Colonic mucosa (tissue), 4 donors: ENCODE results near the gene CERS5. TPM values are rescaled to one million over a fixed set of nuclear protein-coding genes. Genes with fewer than 3 reads are reported as not detected.

Experiments
- DNase-seq: peaks from one replicate; pipeline ENCODE4 v3.0.0-alpha.2; 2020
- H3K27ac ChIP-seq: fragments of 200-600 bp; one replicate; pipeline ENCODE4 v1.8.0; 2021
- H3K27me3 ChIP-seq: fragments of 200-600 bp; one replicate; pipeline ENCODE4 v1.8.0; 2021
- H3K36me3 ChIP-seq: fragments of 200-600 bp; one replicate; pipeline ENCODE4 v1.8.0; 2021
- H3K4me1 ChIP-seq: fragments of 200-600 bp; one replicate; pipeline ENCODE4 v1.8.0; 2021; ENCODE audit warnings: mild to moderate bottlenecking
- H3K4me3 ChIP-seq: fragments of 200-600 bp; one replicate; pipeline ENCODE4 v1.8.0; 2021
- H3K9ac ChIP-seq, 2 donors: one replicate each; pipeline ENCODE4 v1.7.0; 2013; ENCODE audit warnings: control low read depth in 2 of 2, low read depth in 2 of 2, low read length in 2 of 2
- H3K9me3 ChIP-seq: fragments of 200-600 bp; one replicate; pipeline ENCODE4 v1.8.0; 2021
- intact Hi-C: fragments of 100-400 bp; cut with DNase I; formaldehyde crosslinking; loops from one replicate; pipeline ENCODE4 v1.14.1; 2022
- total RNA-seq, 2 donors: library from RNA; stranded (reverse); fragmentation: NEBNext Ultra II Directional in 1 of 2; extraction: Animal tissue kit (Norgen Biotek cat#: 25700) in 1 of 2; gene quantifications; one replicate each; pipeline ENCODE4 v1.2.1, GENCODE V29; 2021
- TF ChIP-seq, protein P1 (sequence below): fragments of 200-600 bp; IDR thresholded peaks from one replicate; pipeline ENCODE4 v1.8.0; 2022; ENCODE audit warnings: antibody characterized with exemption, mild to moderate bottlenecking
- donor health status: healthy.
- donor health status: DM: no; HTN: no; CAD: no.
- donor health status: DM: no; HTN: no; CAD: no.

Gene CERS5
- total RNA-seq, 2 donors from 2014 or later, result 17.6 to 19.4 TPM

- TF ChIP-seq, protein P1, sequence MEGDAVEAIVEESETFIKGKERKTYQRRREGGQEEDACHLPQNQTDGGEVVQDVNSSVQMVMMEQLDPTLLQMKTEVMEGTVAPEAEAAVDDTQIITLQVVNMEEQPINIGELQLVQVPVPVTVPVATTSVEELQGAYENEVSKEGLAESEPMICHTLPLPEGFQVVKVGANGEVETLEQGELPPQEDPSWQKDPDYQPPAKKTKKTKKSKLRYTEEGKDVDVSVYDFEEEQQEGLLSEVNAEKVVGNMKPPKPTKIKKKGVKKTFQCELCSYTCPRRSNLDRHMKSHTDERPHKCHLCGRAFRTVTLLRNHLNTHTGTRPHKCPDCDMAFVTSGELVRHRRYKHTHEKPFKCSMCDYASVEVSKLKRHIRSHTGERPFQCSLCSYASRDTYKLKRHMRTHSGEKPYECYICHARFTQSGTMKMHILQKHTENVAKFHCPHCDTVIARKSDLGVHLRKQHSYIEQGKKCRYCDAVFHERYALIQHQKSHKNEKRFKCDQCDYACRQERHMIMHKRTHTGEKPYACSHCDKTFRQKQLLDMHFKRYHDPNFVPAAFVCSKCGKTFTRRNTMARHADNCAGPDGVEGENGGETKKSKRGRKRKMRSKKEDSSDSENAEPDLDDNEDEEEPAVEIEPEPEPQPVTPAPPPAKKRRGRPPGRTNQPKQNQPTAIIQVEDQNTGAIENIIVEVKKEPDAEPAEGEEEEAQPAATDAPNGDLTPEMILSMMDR, result no peak
- Histone ChIP-seq H3K9me3 (no peaks in the 10 kb centered on the region), H3K4me1 (no peaks in the 10 kb centered on the region), H3K4me3 (no peak overlapping the region), H3K27me3 (no peaks in the 10 kb centered on the region), H3K36me3 (peaks cover 11% of the 10 kb centered on the region), H3K9ac (no peak overlapping the region), H3K27ac (no peak overlapping the region)
- DNase-seq, result no peak
- intact Hi-C loops, result no loop called here
These were observed 66.6 kb downstream of the CERS5 start for GRCh38 chr12:50100561-50100960.

DNA sequence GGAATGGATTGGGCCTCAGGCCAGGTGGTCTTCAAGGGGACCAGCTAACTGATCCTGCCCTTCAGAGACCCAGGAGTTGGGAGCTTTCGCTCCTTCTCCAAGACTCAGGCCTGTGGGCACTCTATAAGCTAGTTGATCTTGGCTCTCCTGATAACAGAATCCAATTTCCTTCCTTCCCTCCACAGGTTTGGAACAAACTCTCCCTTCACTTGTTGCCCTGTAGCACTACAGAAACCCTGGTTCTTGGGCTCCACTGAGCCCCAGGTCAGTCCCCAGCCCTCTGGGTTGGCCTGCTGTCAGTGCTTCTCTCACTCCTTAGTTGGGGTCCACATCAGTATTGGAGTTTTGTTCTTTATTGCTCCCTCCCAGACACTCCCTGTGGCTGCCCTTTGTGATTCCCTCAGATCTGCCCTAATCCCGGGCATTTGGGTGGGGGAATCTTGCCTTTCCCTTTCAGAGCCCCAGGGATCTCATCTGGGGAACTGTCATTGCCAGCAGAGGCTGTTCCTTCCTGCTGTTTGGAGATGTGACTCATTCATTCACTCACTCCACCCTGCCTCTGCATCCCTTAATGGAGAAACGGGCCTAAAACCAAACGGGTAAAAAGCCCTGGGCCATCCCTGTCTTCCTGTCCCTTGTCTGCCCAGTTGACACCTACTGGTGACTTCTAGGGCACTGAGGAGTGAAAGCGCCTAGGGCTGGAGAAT is 67.7 kb downstream of the CERS5 start:
- H3K27ac ChIP-seq, result no peak overlapping the region
- intact Hi-C loops, result no loop called here
- H3K4me3 ChIP-seq, result no peak overlapping the region
- no peak for DNase-seq
- H3K9ac ChIP-seq, result no peak overlapping the region
- TF ChIP-seq, protein P1, result no peak
- peaks cover 19% of the 10 kb centered on the region for H3K36me3 ChIP-seq
- H3K27me3 ChIP-seq, result no peaks in the 10 kb centered on the region
- no peaks in the 10 kb centered on the region for H3K4me1 ChIP-seq
- no peaks in the 10 kb centered on the region for H3K9me3 ChIP-seq

DNA sequence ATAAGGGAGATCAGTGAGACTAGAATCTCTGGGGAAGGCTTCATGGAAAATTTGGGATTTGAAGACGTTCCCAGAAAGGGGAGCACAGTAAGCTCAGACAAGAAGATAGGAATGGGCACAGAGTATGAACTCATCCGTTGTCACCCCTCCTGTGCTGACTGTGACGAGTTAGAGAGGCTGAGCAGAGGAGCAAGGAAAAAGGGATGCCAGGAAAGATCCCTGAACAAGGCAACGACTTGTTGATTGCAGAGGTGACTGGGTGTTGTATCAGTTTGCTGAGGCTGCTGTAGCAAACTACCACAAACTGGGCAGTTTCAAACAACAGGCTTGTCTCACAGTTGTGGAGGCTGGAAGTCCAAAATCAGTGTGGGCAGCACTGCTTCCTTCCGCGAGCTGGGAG is 69.2 kb downstream of the CERS5 start:
- no peaks in the 10 kb centered on the region for H3K27me3 ChIP-seq
- intact Hi-C loops, result no loop called here
- TF ChIP-seq, protein P1, result no peak
- no peaks in the 10 kb centered on the region for H3K4me1 ChIP-seq
- no peaks in the 10 kb centered on the region for H3K9me3 ChIP-seq
- H3K36me3 ChIP-seq, result peaks cover 19% of the 10 kb centered on the region
- no peak for DNase-seq
- no peak overlapping the region for H3K9ac ChIP-seq
- no peak overlapping the region for H3K4me3 ChIP-seq
- H3K27ac ChIP-seq, result no peak overlapping the region

DNA sequence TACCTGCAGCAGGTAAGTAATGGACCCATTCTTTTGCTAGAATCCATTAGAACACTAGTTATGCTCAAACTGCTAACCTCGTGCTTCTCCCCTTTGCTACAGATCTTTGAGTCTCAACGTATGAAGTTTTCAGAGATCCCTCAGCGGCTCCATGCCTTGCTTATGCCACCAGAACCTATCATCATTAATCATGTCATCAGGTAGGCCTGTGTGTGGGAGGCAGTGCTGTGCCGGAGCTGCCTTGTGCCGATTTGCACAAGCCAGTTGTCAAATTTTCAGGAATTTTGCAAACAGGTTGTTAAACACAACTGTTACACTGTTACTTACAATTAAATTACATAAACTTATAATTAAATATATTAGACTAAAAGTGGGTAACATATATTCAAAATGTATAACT is 76.8 kb downstream of the CERS5 start:
- DNase-seq, result no peak
- Histone ChIP-seq H3K27me3 (no peaks in the 10 kb centered on the region), H3K9ac (no peak overlapping the region), H3K36me3 (peaks cover 29% of the 10 kb centered on the region), H3K4me3 (no peak overlapping the region), H3K9me3 (no peaks in the 10 kb centered on the region), H3K4me1 (no peaks in the 10 kb centered on the region), H3K27ac (no peak overlapping the region)
- intact Hi-C loops, result no loop called here
- TF ChIP-seq, protein P1, result no peak

DNA sequence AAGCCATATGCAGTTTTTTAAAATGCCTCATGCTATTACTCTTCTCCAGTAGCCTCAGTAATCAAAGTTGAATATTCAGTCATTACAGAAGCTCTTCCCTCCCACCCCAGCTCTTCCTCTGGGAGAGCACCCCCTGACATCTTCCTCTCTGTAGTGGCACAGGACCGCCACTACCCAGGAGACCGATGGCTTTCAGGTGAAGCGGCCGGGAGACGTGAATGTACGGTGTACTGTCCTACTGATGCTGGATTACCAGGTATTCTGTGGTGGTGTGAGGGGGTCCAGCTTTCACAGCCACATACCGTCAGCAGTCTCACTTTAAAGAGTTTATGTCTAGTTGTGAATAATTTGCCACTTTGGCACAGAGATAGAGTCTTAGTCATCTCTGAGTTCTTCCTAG is 77.4 kb downstream of the CERS5 start:
- H3K27ac ChIP-seq, result no peak overlapping the region
- peaks cover 23% of the 10 kb centered on the region for H3K36me3 ChIP-seq
- intact Hi-C loops, result loop anchor here (10.0 kb wide), 1 partner anchor 225 kb away; no protein-coding TSS in a partner anchor
- no peaks in the 10 kb centered on the region for H3K27me3 ChIP-seq
- H3K9ac ChIP-seq, result no peak overlapping the region
- H3K4me1 ChIP-seq, result no peaks in the 10 kb centered on the region
- TF ChIP-seq, protein P1, result no peak
- H3K9me3 ChIP-seq, result no peaks in the 10 kb centered on the region
- H3K4me3 ChIP-seq, result no peak overlapping the region
- DNase-seq, result no peak
